ENCODE results near the gene IGFBP4.
A peak's percentile ranks its signal among the peaks of the same experiment; 100 is the strongest.

The IGFBP4 gene

GRCh38 chr17:40471846-40472732 is 28.8 kb downstream of the IGFBP4 start:
- no peak for DNase-seq (ENCODE audit: low read depth)

- DNase-seq (ENCODE audit: low read depth), result no peak
Observed at GRCh38 chr17:40472733-40473452, 29.6 kb downstream of the IGFBP4 start.

GRCh38 chr17:40473573-40474365 is 30.5 kb downstream of the IGFBP4 start:
- DNase-seq (ENCODE audit: low read depth), result no peak

- DNase-seq (ENCODE audit: low read depth), result no peak
Observed at GRCh38 chr17:40474419-40475002, 31.3 kb downstream of the IGFBP4 start.

GRCh38 chr17:40475234-40475908 is 32.1 kb downstream of the IGFBP4 start:
- no peak for DNase-seq (ENCODE audit: low read depth)

- DNase-seq (ENCODE audit: low read depth), result no peak
Observed at GRCh38 chr17:40477796-40478195, 34.5 kb downstream of the IGFBP4 start.

GRCh38 chr17:40478486-40478885 is 35.2 kb downstream of the IGFBP4 start:
- DNase-seq (ENCODE audit: low read depth), result no peak

GRCh38 chr17:40479754-40480480 is 36.7 kb downstream of the IGFBP4 start:
- no peak for DNase-seq (ENCODE audit: low read depth)

GRCh38 chr17:40480501-40481003 is 37.3 kb downstream of the IGFBP4 start:
- DNase-seq (ENCODE audit: low read depth), result peak; percentile 72

GRCh38 chr17:40481106-40481505 is 37.9 kb downstream of the IGFBP4 start:
- DNase-seq (ENCODE audit: low read depth), result no peak

GRCh38 chr17:40482722-40483121 is 39.5 kb downstream of the IGFBP4 start:
- no peak for DNase-seq (ENCODE audit: low read depth)

GRCh38 chr17:40483679-40484078 is 40.4 kb downstream of the IGFBP4 start:
- DNase-seq (ENCODE audit: low read depth), result no peak

GRCh38 chr17:40484285-40484972 is 41.2 kb downstream of the IGFBP4 start:
- DNase-seq (ENCODE audit: low read depth), result no peak

GRCh38 chr17:40484973-40485530 is 41.8 kb downstream of the IGFBP4 start:
- no peak for DNase-seq (ENCODE audit: low read depth)

GRCh38 chr17:40485851-40486521 is 42.7 kb downstream of the IGFBP4 start:
- no peak for DNase-seq (ENCODE audit: low read depth)

- no peak for DNase-seq (ENCODE audit: low read depth)
Observed at GRCh38 chr17:40486522-40487370, 43.5 kb downstream of the IGFBP4 start.

- DNase-seq (ENCODE audit: low read depth), result no peak
Observed at GRCh38 chr17:40487371-40488020, 44.2 kb downstream of the IGFBP4 start.
